HG03521 (cell line): Measurements from ENCODE around the gene TMEFF1.

Source experiments
- ATAC-seq: cut with Tn5 transposase; IDR thresholded peaks from one replicate; pipeline ENCODE4 v1.9.1; 2021; ENCODE audit warnings: mild to moderate bottlenecking, moderate library complexity; ENCODE audit not compliant: unreplicated experiment

The TMEFF1 gene

DNA sequence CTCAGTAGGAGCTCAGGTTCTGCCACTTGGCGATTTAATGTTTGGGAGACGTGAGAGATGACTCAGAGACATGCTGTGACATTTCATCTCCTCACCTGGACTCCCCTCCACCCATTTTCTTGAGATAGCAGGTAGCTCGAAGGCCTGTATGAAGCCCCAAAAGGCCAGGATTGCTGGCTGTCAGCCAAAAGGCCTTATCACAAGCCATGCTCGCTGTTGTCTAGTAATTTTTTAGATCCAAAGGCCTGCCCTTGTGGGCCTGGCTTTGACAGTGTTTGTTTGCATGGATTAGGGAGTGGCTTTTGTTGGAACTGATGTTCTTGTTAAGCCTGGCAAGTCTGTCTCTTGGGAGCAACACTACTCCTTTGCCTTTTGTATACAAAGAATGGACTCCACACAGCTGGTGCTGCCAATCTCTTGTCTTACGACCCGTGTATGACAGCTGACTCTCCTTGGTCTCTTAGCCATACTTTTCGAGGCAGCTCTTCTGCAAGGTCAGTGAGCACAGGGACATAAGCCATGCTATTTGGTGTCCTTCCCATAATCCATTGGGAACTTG is 127.7 kb downstream of the TMEFF1 start:
- no peak for ATAC-seq

DNA sequence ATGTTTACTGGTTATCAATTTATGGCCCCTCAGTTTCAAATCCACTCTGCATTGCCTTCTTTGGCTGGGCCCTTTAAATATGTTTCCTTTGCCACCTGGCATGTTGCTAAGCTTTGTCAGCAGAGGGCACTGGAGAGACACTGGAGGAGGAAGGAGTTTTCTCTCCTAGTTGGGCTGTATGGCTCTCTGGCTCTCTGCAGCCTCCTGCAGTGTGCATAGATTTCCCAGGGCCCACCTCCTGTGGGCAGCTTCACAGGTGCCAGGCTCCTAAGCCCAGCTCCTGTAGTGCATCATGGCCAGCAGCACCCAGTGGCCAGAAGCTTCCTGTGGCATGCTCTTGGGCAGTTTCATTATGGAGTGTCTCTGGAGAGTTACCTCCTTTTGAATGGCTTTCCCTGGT is 128.3 kb downstream of the TMEFF1 start:
- peak; percentile 57 for ATAC-seq

DNA sequence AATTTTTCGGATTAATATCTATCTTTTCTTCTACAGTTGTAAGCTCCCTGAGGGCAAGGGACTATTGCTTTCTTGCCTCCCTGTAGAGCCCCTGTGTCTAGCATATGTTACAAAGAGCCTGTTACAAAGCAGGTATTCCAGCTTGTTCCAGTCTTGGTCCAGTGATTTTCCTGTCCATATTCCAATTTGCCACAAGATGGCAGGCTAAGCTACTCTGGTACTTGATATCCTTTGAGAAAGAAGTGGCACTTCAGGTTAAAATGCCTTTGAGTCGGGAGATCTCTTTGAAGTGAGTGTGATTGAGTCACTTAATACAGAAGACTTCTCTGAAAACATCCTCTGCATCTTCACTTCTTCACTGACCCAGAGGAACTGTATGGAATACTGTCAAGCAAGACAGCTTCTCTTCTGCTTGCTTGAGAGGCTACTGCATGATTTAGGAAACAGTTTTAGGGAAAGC is 129.4 kb downstream of the TMEFF1 start:
- no peak for ATAC-seq

DNA sequence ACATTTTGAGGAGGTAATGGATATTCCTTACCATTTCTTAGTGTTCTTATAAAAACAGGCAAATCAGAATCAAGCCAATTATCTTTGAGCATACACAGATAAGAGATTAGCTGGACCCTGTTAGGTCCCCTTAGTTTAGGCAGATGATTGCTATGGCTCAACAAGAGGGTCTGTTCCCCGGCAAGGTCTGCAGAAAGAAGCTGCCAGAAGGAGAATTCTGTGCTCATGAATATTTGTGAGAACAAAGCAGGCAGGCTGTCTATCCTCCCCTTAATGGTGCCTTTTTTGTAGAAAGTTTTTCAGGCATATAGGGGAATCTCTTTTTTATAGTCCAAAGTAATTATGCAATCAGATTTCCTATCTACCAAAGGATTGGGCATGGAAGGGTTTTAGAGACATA is 132.5 kb downstream of the TMEFF1 start:
- ATAC-seq, result no peak

DNA sequence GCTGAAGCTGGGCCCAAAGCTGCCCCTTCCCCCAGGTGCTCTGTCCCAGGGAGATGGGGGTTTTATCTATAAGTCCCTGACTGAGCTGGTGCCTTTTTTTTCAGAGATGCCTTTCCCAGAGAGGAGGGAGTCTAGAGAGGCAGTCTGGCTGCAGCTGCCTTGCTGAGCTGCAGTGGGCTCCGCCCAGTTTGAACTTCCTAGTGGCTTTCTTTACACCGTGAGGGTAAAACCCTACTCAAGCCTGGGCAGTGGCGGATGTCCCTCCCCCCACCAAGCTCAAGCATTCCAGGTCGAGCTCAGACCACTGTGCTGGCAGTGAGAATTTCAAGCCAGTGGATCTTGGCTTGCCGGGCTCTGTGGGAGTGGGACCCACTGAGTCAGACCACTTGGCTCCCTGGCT is 146.2 kb downstream of the TMEFF1 start:
- ATAC-seq, result no peak

DNA sequence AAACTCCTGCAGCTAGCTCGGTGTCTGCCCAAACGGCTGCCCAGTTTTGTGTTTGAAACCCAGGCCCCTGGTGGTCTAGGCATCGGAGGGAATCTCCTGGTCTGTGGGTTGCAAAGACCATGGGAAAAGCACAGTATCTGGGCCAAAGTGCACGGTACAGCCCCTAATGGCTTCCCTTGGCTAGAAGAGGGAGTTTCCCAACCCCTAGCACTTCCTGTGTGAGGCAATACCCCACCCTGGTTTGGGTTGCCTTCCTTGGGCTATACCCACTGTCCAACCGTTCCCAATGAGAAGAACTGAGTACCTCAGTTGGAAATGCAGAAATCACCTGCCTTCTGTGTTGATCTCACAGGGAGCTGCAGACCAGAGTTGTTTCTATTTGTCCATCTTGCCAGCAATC is 146.7 kb downstream of the TMEFF1 start:
- ATAC-seq, result no peak

DNA sequence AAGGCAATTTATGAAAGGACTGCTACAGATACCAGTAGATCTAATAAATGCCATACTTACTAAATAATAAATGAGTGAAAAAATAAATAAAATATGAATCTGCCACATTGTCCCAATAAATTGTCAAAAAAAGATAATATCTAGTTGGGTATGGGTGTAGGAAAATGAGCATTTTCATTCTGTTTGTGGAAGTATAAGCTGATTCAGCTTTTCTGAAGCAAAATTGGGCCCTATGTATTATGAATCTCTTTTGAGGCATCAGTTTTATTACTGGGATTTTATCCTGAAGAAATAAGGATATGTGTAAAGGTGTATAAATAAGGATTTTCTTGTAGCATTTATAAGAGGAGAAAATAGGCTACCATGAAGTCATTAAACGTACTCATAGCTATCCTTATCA is 151.0 kb downstream of the TMEFF1 start:
- ATAC-seq, result no peak

DNA sequence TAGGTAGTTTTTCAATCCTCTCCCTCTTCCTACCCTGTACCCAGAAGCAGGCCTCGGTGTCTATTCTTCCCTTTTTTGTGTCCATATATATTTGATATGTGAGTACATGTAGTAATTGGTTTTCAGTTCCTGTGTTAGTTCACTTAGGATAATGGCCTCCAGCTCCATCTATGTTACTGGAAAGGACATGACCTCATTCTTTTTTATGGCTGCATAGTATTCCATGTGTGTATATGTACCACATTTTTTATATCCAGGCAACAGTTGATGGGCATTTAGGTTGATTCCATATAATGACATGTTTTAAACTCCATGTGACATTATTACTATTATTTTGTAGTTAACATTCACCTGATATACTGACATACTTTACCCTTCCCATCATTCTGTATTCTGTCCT is 154.0 kb downstream of the TMEFF1 start:
- ATAC-seq, result no peak
